LoVo (cell line): ENCODE measurements around the gene KRT82.
"Not testable (repeated sequence)": the region's sequence is repeated elsewhere in the genome, so short reads cannot be mapped to it uniquely, and the experiment has no call there.

ENCODE experiments used
- DNase-seq: peaks from one replicate; pipeline ENCODE4 v3.0.0-alpha.2; 2016; ENCODE audit warnings: low spot score

Gene KRT82

GRCh38 chr12:52360106-52360662, 46.0 kb downstream of the KRT82 start:
- no peak for DNase-seq

GRCh38 chr12:52359621-52360061, 46.5 kb downstream of the KRT82 start:
- no peak for DNase-seq

- DNase-seq, result no peak
Measured at GRCh38 chr12:52358575-52359350, 47.4 kb downstream of the KRT82 start.

GRCh38 chr12:52356762-52357580, 49.2 kb downstream of the KRT82 start:
- DNase-seq, result no peak

- DNase-seq, result no peak
Measured at GRCh38 chr12:52356031-52356761, 49.9 kb downstream of the KRT82 start.

- no peak for DNase-seq
Measured at GRCh38 chr12:52355176-52355575, 51.0 kb downstream of the KRT82 start.

GRCh38 chr12:52354200-52354599, 51.9 kb downstream of the KRT82 start:
- DNase-seq, result no peak

GRCh38 chr12:52353766-52354165, 52.4 kb downstream of the KRT82 start:
- DNase-seq, result no peak

- no peak for DNase-seq
Measured at GRCh38 chr12:52352951-52353350, 53.2 kb downstream of the KRT82 start.

- no peak for DNase-seq
Measured at GRCh38 chr12:52351196-52352059, 54.7 kb downstream of the KRT82 start.

GRCh38 chr12:52350786-52351185, 55.3 kb downstream of the KRT82 start:
- DNase-seq, result no peak

- no peak for DNase-seq
Measured at GRCh38 chr12:52350021-52350620, 56.0 kb downstream of the KRT82 start.

- DNase-seq, result no peak
Measured at GRCh38 chr12:52349196-52349595, 56.9 kb downstream of the KRT82 start.

GRCh38 chr12:52347551-52348510, 58.3 kb downstream of the KRT82 start:
- DNase-seq, result no peak

GRCh38 chr12:52347016-52347415, 59.1 kb downstream of the KRT82 start:
- DNase-seq, result no peak

GRCh38 chr12:52346593-52346992, 59.5 kb downstream of the KRT82 start:
- no peak for DNase-seq

- not testable (repeated sequence) for DNase-seq
Measured at GRCh38 chr12:52345041-52345440, 61.1 kb downstream of the KRT82 start.

GRCh38 chr12:52344111-52344510, 62.0 kb downstream of the KRT82 start:
- DNase-seq, result no peak
